GM19463 (cell line): Measurements from ENCODE around the gene RNU11.
"Not testable (repeated sequence)": the region's sequence is repeated elsewhere in the genome, so short reads cannot be mapped to it uniquely, and the experiment has no call there.

ENCODE experiments used
- ATAC-seq: cut with Tn5 transposase; IDR thresholded peaks from one replicate; pipeline ENCODE4 v1.9.1; 2021; ENCODE audit warnings: mild to moderate bottlenecking, moderate library complexity; ENCODE audit not compliant: unreplicated experiment

RNU11 gene

DNA sequence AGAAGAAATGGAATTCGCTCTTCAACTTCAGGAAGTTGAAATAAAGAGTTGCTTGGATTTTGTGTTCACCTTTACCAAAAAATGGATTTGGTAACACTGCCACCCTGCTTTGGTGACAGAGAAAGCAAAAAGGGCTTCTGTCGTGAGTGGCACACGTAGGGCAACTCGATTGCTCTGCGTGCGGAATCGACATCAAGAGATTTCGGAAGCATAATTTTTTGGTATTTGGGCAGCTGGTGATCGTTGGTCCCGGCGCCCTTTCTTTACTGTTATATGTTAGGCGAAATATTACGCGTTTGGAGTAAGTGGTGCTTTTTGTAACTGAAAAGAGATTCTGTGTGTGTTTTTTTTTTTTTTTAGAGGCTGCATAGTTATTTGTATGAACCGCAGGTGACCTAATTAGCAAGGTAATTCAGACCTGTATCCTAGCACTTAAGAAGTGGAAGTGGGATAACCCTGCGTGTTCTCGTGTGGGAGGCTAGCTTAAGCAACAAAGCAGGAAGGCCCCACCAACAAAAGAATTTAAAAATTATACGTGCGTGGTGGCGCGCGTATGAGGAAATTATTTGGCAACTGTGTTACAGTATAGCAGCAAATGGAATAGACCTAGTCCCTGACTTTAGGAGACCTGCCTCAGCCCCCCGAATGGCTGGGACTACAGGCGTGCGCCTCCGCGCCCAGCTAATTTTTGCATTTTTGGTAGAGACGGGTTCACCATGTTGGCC is at the start of gene RNU11:
TSS of gene RNU11 (plus strand) at position 127 of the 725 bp plus-strand sequence.
- peak; percentile 64 for ATAC-seq

DNA sequence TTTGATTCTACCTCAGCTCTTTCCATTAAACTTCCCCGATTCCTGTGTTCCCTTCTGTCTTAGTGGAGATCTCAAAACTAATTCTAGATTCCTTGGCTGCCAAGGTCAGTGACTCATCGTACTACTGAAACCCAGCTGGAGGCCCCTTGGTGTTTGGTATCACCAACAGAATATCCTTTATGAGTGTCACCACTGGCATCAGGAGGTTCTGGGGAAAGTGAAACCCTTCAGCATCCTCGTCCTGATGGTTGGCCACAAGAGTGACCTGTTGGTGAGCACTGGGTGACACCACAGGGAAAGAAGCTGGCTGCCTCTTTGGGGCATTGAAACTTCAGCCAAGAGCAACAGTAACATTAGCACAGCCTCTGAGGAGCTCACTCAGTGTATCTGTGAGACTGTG is 46.7 kb upstream of the RNU11 start:
- peak; percentile 61 for ATAC-seq

DNA sequence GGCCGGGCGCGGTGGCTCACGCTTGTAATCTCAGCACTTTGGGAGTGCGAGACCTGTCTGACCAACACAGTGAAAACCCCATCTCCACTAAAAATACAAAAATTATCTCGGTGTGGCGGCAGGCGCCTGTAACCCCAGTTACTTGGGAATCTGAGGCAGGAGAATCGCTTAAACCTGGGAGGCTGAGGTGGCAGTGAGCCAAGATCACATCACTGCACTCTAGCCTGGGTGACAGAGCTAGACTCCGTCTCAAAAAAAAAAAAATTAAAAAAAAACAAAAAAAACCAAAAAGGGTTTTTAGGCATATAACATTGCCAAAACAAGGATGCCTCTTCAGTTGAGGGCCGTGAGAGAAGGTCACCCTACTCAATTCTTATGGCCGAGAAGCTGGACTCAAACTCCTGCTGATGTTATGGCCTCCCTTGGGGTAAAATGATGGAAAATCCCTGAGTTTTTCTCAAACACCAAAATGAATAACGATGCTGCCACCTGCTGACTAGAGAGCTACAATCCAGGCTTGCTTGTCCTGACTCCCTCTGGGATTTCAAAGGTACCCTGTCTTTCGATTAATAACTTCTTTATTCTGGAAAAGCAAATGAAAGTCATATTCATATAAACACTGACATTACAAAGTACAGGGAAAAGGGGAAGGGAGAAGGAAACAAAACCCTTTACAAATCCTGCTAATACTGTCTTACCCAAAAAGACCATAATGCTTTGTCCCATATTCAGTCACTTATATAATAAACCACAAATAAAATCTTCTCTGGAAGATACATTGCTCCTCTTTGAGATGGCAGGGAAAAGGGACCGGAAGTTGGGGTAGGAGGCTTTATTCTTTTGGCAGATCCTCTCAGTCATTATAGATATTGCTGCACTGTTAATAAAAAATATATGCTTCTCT is 45.6 kb upstream of the RNU11 start:
- no peak for ATAC-seq

DNA sequence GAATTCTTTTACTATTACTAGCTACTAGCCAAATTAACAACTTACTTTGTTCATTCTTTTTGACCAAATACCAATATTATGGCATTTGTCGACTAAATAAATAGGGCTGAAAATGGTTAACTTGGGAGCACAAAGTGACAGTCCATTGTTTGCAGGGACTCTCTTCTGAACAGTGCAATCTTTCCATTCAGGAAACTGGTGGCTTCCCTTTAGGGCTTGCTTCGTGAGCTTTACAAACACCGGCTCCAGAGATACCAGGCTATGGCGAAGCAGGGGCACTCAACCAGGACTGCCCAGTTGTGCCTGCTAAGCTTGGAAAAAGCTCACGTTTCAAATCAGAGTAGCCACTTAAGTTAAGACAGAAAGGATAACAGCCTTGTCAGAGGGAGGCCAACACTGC is 44.0 kb upstream of the RNU11 start:
- ATAC-seq = no peak

DNA sequence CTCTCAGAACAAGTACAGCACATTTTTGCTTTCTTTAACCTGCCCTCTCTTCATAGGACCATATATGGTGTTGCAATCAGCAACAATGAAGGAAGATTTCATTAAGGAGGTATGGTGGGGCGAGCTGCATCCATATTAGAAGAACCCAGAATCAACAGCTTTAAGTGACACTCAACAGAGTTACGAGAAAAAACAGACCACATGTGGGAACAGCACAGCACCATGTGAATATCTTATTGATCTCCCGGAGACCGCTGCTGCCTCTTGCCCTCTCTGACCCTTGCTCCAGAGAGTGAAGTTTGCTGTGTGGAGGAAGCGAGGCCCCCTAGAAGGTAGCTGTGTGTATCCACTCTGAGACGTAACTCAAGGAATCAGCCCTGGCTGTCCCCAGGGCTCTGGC is 43.4 kb upstream of the RNU11 start:
- ATAC-seq = no peak

DNA sequence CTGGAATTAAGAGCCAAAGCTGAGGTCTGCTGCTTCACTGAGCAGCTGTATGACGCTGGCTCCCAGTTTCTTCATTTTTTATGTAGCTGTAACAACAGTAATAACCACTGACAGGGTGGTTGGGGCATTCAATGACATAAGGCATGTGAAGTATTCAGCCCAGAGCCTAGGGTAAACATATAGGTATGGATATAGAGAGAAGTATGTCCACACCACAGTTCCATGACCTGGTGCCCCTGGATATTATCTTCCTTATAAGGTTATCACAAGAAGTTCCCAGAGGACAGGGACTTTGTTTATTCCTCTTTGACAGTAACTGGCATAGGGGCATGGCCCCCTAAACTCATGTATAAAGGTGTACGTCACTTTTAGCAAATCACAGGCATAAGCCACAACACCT is 41.6 kb upstream of the RNU11 start:
- ATAC-seq = no peak

DNA sequence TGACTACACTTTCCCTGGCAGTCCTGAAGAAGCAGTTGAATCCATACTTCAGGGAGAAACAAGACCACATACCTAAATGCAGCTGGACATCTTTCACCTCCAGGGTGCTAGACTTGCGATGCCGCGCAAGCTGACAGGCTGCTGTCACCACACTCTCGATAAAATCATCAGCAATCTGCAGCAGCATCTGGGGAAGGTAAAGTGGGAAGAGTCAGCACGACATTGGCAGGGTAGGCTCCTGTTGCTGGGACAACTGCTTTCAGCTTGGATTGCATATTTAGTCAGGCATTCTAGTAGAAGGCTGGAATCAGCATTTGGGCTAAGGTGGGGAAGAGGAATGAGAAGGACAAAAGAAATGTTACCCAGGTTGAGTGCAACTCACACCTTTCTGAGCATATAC is 35.2 kb upstream of the RNU11 start:
- ATAC-seq = no peak

DNA sequence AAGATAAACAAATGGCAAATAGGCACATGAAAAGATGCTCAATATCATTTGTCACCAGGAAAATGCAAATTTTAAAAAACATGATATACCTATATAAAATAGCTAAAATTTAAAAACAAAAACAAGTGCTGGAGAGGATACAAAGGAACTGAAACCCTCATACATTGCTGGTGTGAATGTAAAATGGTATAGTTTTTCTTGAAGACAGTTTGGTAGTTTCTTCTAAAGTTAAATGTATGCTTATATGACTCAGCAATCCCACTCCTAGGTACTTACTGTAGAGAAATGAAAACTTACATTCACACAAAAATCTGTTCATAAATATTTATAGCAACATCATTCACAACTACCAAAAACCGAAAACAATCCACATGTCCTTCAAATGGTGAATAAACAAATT is 16.7 kb upstream of the RNU11 start:
- ATAC-seq = no peak

DNA sequence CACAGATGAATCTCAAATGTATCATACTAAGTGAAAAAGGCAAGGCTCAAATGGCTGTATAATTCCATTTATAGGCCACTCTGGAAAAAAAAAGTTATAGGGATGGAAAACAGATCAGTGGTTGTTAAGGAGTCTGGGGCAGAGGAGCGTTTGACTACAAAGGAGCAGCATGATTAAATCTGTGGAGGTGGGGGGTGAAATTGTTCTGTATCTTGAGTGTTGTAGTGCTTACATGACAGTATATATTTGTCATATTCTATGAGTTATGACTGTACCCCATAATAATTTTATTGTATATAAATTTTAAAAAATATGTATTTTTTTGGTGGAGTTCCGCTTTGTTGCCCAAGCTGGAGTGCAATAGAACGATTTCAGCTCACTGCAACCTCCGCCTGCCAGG is 15.8 kb upstream of the RNU11 start:
- no peak for ATAC-seq

DNA sequence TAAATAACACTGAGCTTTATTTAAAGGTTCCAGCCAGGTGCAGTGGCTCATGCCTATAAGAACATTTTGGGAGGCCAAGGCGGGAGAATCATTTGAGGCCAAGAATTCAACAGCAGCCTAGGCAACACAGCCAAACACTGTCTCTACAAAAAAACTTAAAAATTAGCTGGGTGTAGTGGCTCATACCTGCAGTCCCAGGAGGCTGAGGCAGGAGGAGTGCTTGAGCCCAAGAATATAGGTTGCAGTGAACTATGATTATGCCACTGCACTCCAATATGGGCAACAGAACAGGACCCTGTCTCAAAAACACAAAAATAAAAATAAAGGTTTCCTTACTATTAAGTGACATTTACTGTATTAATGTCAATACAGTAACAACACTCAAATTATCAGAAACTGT is 7.6 kb upstream of the RNU11 start:
- no peak for ATAC-seq

DNA sequence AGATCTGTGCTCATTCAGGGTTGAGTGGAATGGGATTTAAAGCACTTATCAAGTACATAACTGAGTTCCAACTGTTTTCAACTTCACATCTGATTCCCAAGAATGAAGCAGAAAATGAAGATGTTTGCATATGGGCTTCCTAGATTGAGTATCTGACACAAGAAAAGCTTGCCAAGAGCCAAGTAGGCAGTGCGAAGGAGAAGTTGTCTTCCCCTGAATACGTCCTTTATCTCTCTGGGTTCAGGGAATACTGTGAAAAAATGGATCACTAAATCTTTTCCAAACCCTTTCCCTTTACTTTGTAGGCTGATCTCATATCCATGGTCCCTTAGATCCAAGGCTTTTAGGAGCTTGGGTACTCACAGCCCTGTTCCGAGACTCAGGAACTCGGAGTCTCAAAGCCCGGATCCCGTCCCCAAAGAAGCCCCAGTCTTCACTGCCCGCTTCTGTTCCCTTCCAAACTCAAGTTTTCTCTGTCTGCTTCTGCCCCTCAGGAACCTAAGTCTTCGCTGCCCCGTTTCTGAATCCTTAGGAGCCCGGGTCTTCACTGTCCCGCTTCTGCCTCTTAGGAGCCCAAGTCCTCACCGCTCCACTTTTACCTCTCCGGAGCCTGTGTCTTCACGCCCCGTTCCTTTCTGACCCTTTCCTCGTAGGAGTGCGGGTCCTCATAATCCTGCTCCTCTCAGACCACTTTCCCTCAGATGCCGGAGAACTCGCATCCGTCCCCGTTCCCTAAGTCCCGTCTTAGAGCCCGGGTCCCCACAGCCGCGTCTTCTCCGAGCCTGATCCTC is 6.1 kb upstream of the RNU11 start:
- peak; percentile 3 for ATAC-seq

DNA sequence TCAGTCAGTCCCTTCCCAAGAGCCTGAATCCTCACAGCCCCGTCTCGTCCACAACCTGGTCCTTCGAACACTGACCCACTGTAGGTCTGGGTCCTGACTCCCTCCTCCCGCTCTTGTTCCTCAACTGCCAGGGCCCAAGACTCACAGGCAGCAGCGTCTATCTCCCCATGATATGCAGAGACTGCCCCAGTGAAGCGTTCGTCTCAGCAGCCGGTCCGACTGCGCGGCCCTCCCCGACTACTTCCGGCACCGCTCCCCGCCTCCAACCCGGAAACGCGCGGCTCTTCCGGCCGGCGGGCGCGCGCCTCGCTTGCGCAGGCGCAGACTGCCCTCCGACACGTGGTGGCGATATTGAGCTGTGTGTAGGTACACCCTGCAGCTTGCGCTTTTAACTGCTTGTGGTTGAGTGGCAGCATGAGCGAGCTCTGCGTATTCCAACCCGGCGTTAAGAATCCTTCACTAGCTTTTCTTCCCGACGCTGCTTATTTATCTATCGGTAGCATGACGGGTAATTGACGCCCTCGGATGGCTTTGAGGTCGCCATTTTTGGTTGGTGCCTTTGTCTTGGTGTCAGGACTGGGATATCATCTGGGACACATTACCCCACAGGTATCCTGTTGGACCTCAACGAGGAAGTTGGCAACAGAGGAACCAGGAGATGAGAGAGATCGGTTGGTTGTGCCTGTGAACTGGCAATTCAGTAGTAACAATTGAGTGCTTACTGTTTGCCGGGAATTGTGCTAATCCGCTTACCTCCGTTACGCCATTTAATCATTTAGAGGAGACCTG is 5.4 kb upstream of the RNU11 start, which contains the start of gene TAF12:
TSS of gene TAF12 (minus strand) at position 221 of the 789 bp plus-strand sequence. CDS start 20,986 bp downstream, outside the sequence.
- peak; percentile 86 for ATAC-seq

DNA sequence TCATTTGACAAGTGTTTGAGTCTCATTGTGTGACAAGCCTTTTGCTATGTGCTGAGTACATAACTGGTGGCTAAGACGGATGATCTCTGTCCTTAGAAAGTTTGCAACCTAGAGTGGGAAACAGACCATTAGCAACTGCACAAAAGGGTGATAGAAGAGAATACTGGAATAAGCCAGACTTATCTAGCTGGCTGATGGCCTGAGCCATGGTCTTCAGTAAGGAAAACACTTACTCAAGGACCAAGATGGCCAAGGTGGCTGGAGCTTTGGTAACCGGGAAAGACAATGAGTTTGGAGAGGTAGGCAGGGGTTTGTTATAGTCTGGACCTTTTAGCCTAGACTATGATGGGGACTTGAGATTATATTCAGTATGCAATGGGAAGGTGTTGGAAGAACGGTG is 3.9 kb upstream of the RNU11 start:
- ATAC-seq = no peak

DNA sequence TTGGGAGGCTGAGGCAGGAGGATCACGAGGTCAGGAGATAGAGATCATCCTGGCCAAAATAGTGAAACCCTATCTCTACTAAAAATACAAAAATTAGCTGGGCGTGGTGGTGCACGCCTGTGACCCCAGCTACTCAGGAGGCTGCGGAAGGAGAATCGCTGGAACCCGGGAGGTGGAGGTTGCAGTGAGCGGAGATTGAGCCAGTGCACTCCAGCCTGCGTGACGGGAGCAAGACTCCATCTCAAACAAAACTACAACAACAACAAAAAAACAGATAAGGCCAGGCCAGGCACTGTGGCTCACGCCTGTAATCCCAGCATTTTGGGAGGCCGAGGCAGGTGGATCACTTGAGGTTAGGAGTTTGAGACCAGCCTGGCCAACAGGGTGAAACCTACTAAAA is 3.0 kb upstream of the RNU11 start:
- ATAC-seq = not testable (repeated sequence)

DNA sequence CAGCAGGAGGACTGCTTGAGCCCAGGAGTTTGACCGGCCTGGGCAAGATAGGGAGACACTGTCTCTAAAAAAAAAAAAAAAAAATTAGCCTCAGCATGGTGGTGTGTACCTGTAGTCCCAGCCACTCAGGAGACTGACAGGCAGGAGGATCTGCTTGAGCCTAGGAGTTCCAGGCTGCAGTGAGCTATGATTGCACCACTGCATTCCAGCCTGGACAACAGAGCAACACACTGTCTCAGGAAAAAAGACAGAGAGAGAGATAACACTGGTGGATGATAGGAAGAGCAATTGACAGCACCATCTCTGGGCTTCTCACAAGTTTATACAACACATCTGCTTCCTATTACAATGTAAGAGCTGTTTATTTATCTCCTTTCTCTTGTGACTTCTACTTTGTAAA is 2.4 kb upstream of the RNU11 start:
- ATAC-seq = no peak

DNA sequence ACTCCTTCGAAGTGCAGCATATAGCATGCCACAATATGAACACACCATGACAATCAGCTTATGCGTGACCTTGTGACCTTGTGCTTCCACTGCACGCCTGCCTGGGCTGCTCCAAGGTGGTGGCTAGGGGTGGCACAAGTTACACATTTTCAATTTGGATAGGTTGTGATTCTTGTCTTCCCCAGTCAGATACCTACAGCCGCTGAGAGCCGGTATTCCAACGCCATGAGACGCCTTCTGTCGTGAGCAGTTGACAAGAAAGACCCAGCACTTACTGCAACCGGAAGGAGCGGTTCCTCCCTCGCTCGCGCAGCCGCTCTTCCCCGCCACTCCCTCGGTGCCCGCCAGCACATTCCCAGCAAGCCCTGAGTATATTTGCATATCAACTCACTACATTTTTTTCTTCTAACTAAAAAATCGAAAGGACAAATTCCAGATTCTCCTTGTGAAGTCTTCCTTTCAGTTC is 359 bp upstream of the RNU11 start:
- peak; percentile 66 for ATAC-seq

DNA sequence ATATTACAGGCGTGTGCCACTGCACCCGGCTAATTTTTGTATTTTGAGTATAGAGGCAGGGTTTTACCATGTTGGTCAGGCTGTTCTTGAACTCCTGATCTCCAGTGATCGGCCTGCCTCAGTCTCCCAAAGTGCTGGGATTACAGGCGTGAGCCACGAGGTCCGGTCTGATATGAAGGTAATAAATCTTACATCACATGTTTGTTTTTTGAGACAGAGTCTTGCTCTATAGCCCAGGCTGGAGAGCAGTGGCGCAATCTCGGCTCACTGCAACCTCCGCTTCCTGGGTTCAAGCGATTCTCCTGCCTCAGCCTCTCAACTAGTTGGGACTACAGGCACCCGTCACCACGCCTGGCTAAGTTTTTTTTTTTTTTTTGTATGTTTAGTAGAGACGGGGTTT is 4.7 kb downstream of the RNU11 start:
- not testable (repeated sequence) for ATAC-seq

DNA sequence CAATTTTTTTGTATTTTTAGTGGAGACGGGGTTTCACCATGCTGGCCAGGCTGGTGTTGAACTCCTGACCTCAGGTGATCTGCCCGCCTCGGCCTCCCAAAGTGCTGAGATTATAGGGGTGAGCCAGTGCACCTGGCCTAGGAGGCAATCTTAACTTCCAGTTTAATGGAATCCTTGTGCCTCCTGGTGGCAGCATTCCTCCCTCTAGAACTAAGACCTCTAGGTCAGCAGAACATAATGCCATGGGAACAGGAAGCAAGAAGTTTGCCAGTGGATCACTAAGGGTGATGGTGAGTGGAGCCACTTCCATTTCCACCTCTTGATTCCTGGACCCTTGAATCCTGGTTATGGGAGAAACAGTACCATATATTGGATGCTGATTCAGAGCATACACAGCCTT is 5.5 kb downstream of the RNU11 start:
- not testable (repeated sequence) for ATAC-seq

DNA sequence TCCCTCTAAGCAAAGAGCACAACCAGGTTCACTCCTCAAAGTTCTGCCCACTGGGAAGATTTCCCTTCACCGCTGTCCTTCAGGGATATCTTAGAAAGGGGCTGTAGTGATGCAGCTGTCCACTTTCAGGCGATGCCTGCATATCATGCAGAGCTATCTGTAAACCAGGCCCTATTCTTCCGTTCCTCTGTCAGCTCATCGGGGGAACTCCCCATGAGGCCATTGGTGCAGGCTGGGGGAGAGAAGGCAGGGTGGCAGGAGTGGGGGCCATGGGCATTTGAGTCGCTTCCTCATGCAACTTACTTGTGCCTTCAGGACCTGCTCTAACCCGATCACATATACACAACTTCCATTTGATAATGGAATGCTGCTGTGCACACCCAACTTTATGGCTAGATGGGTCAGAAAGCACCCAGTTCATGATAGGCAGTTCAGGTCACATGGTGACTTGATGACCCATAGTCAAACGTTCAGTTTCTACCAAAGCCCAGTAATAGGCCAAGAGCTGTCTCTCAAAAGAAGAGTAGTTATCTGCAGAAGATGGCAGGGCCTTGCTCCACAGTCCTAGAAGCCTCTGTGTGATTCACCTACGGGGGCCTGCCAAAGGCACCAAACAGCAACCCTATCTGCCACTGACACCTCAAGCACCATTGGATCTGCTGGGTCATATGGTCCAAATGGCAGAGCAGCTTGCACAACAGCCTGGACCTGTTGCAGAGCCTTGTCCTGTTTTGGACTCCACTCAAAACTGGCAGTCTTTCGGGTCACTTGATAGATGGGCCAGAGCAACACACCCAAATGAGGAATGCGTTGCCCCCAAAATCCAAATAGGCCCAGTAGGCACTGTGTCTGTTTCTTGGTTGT is 7.3 kb downstream of the RNU11 start:
- not testable (repeated sequence) for ATAC-seq
